Measurements from ENCODE around the gene MYBPC3.

Gene MYBPC3

GRCh38 chr11:47359162-47359561 is 6.7 kb upstream of the MYBPC3 start:
- Histone ChIP-seq H3K27me3 (ENCODE audit: insufficient read depth, low read length, poor library complexity, severe bottlenecking) (no peaks in the 10 kb centered on the region), H3K9ac (ENCODE audit: low read depth, low read length, poor library complexity, severe bottlenecking) (peak overlapping the region; percentile 68), H3K4me1 (ENCODE audit: insufficient read depth, low read length, poor library complexity, severe bottlenecking) (peaks cover 39% of the 10 kb centered on the region), H3K79me2 (ENCODE audit: insufficient read depth, low read length) (no peaks in the 10 kb centered on the region), H2AFZ (ENCODE audit: low read length) (no peak overlapping the region), H3K9me2 (replicated peaks; ENCODE audit: low read depth, low read length) (no peaks in the 10 kb centered on the region), H3K4me2 (ENCODE audit: low read depth, low read length, poor library complexity, severe bottlenecking) (peak overlapping the region; percentile 52), H4K20me1 (ENCODE audit: insufficient read depth, low read length, poor library complexity, severe bottlenecking) (no peaks in the 10 kb centered on the region), H3K9me3 (ENCODE audit: insufficient read depth, low read depth, low read length) (no peaks in the 10 kb centered on the region), H3K4me3 (ENCODE audit: low read length, poor library complexity, severe bottlenecking) (peak overlapping the region; percentile 14), H3K36me3 (ENCODE audit: insufficient read depth, low read length) (no peaks in the 10 kb centered on the region), H3F3A (ENCODE audit: low read depth) (no peaks in the 10 kb centered on the region; the same call in 1 of the 2 replicates)
- TF ChIP-seq CTCF (conservative IDR thresholded peaks at IDR 0.05; ENCODE audit: low read length): no peak
- TF ChIP-seq EZH2phosphoT487 (IDR thresholded peaks at IDR 0.05; ENCODE audit: borderline replicate concordance): no peak

DNA sequence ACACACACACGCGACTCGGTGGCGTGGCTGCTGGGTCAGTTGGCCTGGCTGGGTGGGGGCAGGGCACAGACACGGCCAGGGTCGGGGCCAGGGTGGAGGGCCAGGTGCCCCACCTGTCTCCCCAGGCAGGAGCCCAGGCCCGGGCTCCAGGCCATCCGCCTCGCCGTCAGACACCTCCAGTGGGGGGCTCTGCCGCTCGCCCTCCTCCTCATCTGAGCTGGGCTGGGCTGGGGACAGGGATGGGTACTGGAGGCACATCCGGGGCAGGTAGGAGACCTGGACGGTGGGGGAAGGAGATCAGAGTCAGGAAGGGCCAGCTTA is 6.2 kb upstream of the MYBPC3 start:
- H3K4me1 ChIP-seq (ENCODE audit: insufficient read depth, low read length, poor library complexity, severe bottlenecking): peaks cover 39% of the 10 kb centered on the region
- H3K27me3 ChIP-seq (ENCODE audit: insufficient read depth, low read length, poor library complexity, severe bottlenecking): no peaks in the 10 kb centered on the region
- H3F3A ChIP-seq (ENCODE audit: low read depth): no peaks in the 10 kb centered on the region; the same call in 1 of the 2 replicates
- H3K79me2 ChIP-seq (ENCODE audit: insufficient read depth, low read length): no peaks in the 10 kb centered on the region
- no peaks in the 10 kb centered on the region for H3K9me3 ChIP-seq (ENCODE audit: insufficient read depth, low read depth, low read length)
- TF ChIP-seq EZH2phosphoT487 (IDR thresholded peaks at IDR 0.05; ENCODE audit: borderline replicate concordance): no peak
- no peak for TF ChIP-seq CTCF (conservative IDR thresholded peaks at IDR 0.05; ENCODE audit: low read length)
- H3K9me2 ChIP-seq (replicated peaks; ENCODE audit: low read depth, low read length): no peaks in the 10 kb centered on the region
- peak overlapping the region; percentile 68 for H3K9ac ChIP-seq (ENCODE audit: low read depth, low read length, poor library complexity, severe bottlenecking)
- H3K4me3 ChIP-seq (ENCODE audit: low read length, poor library complexity, severe bottlenecking): no peak overlapping the region
- no peaks in the 10 kb centered on the region for H4K20me1 ChIP-seq (ENCODE audit: insufficient read depth, low read length, poor library complexity, severe bottlenecking)
- no peak overlapping the region for H3K4me2 ChIP-seq (ENCODE audit: low read depth, low read length, poor library complexity, severe bottlenecking)
- H3K36me3 ChIP-seq (ENCODE audit: insufficient read depth, low read length): no peaks in the 10 kb centered on the region
- H2AFZ ChIP-seq (ENCODE audit: low read length): no peak overlapping the region

- H3K79me2 ChIP-seq (ENCODE audit: insufficient read depth, low read length): no peaks in the 10 kb centered on the region
These were observed 5.7 kb upstream of the MYBPC3 start for GRCh38 chr11:47357985-47358730.

More at GRCh38 chr11:47357985-47358730, 5.7 kb upstream of the MYBPC3 start:
- H2AFZ ChIP-seq (ENCODE audit: low read length): no peak overlapping the region
- no peaks in the 10 kb centered on the region; the same call in 1 of the 2 replicates for H3F3A ChIP-seq (ENCODE audit: low read depth)
- H3K4me1 ChIP-seq (ENCODE audit: insufficient read depth, low read length, poor library complexity, severe bottlenecking): peaks cover 39% of the 10 kb centered on the region
- TF ChIP-seq EZH2phosphoT487 (IDR thresholded peaks at IDR 0.05; ENCODE audit: borderline replicate concordance) (no peak), CTCF (conservative IDR thresholded peaks at IDR 0.05; ENCODE audit: low read length) (no peak)
- no peak overlapping the region for H3K4me2 ChIP-seq (ENCODE audit: low read depth, low read length, poor library complexity, severe bottlenecking)
- H3K9me2 ChIP-seq (replicated peaks; ENCODE audit: low read depth, low read length): no peaks in the 10 kb centered on the region
- H3K27me3 ChIP-seq (ENCODE audit: insufficient read depth, low read length, poor library complexity, severe bottlenecking): no peaks in the 10 kb centered on the region
- H3K36me3 ChIP-seq (ENCODE audit: insufficient read depth, low read length): no peaks in the 10 kb centered on the region
- no peak overlapping the region for H3K4me3 ChIP-seq (ENCODE audit: low read length, poor library complexity, severe bottlenecking)
- H3K9me3 ChIP-seq (ENCODE audit: insufficient read depth, low read depth, low read length): no peaks in the 10 kb centered on the region
- no peaks in the 10 kb centered on the region for H4K20me1 ChIP-seq (ENCODE audit: insufficient read depth, low read length, poor library complexity, severe bottlenecking)
- peak overlapping the region; percentile 68 for H3K9ac ChIP-seq (ENCODE audit: low read depth, low read length, poor library complexity, severe bottlenecking)

All from Loucy (cell line).